ENCODE results near the gene TMEM100.

The TMEM100 gene

DNA sequence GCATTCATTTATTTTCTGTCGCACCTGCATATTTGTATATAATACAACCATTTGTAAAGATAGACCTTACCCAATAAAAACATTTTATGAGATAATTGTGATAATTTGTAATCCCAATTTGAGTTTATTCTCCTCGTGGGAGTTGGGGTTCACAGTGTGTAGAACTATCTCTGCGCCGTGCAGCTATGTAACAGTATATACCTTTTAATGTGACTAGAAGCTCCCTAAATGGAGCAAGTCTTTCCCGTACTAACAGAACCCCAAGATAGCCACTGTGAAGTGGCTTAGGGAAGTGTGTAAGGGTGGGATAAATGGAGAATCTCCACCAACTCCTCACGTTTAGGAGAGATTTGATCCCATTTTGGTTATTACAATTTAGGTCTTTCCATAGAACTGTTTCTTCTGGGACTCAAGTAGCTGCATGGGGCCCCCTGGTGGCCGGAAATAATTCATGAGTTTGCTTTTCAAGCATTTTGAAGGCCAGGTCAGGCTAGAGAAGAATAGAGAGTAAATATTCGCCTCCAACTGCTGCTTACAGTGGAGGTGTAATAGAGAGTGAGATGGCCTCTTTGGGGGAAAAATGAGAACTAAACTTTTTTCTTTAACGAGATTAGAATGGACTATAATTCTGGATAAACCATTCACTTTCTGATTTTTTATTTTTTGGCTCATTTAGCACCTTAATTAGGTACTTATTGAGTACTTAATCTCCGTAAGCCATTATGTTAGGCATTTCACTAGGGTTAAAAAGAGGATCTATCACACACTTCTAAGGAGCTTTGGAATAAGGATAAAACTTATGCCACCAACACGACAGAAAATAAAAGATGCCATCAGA, 4.5 kb downstream of the TMEM100 start:
- peak in 1 of 2 donors; percentile 42 for DNase-seq (ENCODE audit: low read depth in 2 of 2)

DNA sequence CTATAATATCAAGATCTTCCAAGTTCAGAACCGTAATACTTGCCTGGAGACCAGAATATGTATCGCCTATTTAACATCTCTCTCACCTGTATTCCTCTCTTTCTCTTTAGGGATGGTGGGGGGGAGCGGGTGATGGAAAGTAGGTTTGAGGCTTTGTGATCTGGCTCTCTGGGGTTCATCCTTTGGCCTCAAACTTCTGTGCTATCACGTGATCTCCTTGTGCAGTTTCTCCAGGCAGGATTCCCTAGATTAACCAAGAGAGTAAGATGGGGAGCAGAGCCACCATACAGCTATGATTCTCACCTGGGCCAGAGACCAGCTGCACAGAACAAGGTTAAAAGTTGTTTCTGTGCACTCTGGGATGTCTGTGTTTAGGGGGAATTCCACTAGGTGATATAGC, 5.2 kb downstream of the TMEM100 start:
- no peak for DNase-seq (ENCODE audit: low read depth in 2 of 2)

DNA sequence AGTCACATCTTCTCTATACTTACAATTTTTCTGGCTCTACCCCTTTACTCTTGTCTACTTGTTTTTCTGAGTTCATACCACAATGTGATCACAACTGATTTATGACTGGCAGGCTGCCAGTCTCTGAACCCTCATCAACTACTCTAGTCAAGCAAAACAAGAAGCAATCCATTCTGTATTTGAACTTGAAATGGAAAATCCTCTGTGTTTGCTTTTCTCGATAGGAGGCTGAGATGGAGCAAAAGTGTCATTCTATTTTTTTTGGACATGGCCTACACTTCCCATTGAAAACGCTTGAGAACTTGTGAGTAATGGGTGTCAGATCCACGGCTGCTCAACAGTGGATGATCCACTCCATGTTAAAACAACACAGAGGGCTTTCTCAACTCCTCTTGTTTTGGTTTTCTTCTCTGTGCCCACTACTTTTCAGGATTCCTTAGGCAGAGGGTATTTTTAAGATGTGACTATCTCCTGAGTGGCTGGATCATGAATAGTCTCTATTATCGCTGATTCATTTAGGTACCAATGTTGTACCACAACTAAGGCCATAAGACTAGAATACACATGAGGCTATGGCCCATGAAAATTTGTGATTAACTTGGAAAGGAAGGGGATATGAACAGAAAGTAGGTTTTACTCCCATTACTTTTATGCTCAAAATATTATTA, 11.7 kb downstream of the TMEM100 start:
- DNase-seq (ENCODE audit: low read depth in 2 of 2): no peak

DNA sequence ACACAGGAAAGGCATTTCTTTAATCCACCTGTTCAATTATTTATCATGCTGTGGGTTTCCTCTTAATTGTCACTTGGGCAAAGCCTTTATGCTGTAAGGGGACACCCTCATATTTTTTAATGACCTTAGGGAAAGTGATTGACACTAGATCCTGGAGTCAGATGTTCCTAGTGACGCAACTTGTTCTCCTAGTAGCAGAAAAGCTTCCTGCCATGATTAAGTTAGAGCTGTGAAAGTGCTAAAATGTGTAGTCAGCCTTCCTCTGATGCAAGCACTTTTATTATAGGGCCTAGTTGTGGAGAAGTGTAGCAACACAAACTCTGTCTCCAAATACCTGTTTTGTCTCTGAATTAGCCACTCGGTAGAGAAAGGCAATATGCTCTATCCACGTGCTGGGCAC, 12.3 kb downstream of the TMEM100 start:
- no peak for DNase-seq (ENCODE audit: low read depth in 2 of 2)

DNA sequence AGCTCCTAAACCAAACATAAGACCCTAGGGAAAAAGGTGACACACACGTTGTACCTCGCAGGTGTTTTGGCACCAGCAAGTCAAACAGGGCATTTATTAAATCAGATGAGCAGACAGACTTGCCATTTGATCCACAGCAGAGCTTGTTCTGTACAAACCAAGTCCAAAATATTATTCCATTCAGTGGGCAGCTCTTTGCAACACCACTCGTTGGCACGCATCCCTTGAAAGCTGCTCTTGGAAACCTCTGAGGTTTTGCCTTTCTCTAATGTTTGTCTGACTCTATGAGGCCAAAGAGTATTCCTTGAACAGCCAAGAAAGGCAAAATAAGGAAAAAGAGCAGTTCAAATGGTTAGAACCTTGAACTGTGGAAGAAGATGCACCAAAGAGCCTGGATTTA, 12.7 kb downstream of the TMEM100 start:
- DNase-seq (ENCODE audit: low read depth in 2 of 2): no peak

DNA sequence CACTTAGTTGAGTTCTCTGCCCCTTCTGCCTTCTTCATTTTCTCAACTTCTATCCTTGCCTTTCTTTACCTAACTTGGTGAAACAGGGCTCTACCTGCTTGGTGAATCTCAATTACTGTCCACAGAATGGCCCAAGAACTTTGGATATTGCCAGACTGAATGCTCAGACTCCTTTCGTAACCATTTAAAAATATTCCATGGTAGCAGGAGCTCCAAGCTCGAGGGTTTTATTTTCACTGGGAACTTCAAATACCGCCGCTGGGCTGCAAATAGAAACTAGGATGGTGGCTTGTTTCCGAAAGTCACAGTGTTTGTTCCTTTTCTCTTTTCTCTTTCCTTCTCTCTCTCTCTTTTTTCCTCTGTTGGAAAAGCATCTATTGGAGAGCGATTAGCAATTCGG, 13.2 kb downstream of the TMEM100 start:
- DNase-seq (ENCODE audit: low read depth in 2 of 2): no peak

DNA sequence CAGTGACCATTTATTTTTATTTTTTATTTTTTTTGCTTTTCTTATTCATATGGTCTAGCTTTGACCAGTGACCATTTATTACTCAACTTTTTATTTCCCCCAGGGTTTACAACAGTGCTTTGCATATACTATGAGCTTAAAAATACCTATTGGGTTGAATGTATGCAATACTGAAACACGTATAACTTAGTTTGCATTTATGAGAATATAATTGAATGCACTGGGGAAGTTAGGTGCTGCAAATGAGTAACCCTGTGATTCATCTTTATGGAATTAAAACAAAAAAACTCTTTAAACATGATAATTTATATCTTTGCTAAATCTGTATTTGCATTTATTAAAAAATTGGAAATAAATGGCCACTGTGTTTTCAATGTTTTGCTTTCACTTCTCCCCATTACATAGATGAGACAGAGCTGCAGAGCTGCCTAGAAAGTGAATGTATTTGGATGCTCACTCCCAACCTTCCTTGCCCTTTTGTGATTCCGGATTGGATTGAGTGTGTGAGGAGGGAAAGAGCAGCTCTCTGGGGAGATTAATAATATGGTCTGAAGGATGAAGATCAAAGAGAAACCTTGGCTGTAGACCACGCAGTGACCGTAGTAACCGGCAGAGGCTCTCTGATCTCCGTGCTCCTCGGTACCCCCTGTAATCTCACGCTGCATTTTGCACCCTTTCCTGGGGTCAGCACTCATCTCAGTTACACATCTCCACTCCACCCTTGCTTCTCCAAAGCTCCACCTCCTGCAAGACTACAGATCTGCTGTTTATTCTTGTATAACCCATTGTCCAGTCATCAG, 14.3 kb downstream of the TMEM100 start:
- DNase-seq (ENCODE audit: low read depth in 2 of 2): no peak

DNA sequence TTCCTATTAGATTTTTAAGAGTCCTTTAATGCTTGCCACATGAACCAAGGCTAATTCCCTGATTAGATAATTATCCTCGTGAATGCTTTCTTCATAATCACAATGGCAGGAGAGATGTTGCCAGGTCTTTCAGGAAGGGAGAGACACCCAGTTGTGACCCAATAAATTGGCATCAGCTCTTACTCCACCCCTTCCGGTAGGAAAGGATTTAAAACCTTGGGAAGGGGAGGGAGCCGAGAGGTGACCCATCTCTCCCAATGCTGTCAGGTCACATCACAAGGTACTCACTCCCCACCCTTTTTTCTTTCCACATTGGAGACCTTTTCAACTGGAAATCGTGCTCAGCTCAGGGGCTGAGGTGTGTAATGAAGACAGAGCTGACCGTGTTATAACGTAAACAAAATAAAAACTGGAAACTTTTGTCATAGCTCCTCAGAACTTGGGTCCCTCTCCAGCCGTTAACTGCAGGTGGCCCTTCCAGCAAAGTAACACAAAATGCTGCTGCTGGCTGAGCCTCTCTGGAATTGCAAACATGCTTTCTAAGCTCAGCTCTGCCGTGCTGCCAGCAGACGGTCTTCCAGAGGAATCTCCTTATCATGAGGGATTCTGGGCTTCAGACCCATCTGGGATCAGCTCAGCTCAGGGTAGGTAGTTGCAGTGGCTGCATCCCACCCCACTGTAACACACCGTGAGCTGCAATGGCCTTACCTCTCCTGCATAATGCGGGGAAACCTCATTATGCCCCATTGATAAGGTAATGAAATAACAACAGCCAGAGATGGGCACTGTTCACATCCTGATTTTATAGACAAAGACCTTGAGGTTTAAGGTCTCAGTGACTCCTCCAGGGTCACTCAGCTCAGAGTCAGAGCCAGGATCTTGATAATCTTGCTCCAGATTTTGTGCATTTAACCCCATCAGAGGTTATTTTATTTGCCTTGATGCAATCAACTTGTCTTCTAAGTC, 15.6 kb downstream of the TMEM100 start:
- DNase-seq (ENCODE audit: low read depth in 2 of 2): no peak

DNA sequence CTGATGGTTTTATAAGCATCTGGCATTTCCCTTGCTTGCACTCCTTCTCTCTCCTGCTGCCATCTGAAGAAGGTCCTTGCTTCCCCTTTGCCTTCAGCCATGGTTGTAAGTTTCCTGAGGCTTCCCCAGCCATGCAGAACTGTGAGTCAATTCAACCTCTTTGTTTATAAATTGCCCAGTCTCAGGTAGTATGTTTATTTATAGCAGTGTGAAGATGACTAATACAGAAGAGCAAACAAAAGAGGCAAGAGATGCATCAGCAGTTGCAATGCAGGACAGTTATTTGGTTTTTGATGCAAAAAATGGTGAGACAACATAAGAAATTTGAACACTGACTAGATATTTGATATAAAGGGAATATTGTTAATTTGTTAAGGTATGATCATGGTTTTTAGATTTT, 16.8 kb downstream of the TMEM100 start:
- no peak for DNase-seq (ENCODE audit: low read depth in 2 of 2)

DNA sequence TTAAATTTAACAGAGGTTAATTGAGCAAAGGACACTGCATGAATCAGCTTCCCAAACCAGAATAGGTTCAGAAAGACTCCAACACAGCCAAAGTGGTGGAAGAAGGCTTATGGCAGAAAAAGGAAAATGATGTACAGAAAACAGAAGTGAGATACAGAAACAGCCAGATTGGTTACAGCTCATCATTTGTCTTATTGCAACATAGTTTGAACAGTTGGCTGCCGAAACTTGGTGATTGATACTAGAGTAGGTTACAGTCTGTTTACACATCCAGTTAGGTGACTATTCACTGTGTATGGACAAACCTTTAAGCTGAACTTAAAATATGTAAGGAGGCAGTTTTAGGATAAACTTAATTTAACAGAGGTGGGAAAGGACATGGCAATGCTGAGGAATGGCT, 18.3 kb downstream of the TMEM100 start:
- no peak for DNase-seq (ENCODE audit: low read depth in 2 of 2)

DNA sequence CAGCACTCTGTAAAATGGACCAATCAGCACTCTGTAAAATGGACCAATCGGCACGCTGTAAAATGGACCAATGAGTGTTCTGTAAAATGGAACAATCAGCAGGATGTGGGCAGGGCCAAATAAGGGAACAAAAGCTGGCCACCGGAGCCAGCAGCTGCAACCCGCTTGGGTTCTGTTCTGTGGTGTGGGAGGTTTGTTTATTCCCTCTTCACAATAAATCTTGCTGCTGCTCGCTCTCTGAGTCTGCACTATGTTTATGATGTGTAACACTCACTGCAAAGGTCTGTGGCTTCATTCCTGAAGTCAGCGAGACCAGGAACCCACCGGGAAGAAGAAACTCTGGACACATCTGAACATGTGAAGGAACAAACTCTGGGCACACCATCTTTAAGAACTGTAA, 20.5 kb downstream of the TMEM100 start:
- DNase-seq (ENCODE audit: low read depth in 2 of 2): no peak

DNA sequence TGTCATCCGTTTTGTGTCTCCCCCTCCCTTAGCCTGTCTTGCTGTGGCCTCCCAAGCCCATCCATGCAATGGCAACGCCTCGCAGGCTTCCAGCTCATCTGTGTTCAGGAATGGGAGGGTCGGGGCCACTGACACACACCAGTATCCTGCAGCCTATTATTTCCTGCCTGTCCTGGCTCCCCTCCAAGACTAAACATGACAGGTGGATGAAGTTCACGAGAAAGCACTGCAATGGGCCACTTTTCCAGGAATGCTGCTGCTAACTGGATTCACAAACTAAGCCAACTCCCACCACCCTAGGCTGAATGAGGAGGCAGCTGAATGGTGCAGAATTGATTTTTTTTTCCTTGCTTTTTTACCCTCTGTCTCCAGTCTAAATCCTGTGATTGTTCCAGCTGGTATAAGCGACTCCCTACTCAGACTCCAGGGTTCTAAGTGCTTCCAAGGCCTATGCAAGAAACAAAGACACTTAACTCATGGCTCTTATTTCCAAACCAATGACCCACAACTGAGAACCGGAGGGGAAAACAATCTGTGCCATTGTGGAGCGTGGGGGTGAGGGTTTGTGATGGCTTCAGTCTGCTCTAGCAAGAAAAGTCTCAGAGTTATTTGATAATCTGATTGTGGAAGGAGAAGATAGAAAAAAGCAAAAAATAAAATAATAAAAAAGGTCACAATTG, 23.3 kb downstream of the TMEM100 start:
- DNase-seq (ENCODE audit: low read depth in 2 of 2): no peak

DNA sequence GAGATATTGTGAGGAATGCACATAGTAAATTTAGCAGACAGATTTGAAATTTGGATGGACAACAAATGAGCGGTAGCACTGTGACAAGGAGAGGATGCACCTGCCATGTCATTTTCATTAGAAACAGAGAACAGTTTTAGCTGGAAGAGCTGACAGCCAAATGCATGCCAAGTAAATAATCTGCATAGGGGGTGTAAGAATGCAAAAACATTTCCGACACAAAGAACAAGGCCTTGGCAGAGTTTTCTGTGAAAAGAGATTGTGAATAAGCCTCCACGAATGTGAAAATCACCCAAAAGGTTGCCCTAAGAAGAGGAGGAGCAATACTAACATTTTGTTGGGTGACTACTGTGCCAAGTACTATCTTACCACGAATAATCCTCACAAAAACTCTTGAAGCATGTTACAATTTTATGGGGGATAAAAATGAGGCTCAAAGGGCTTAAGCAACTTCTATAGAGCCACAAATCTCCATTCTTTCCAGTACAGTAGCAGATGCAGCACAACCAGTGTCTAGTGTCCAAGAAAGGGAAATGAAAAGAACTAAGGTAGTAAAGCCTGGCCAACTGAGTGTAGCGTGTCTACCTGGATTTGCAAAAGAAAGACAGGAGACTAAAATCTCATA, 28.3 kb downstream of the TMEM100 start:
- no peak for DNase-seq (ENCODE audit: low read depth in 2 of 2)

DNA sequence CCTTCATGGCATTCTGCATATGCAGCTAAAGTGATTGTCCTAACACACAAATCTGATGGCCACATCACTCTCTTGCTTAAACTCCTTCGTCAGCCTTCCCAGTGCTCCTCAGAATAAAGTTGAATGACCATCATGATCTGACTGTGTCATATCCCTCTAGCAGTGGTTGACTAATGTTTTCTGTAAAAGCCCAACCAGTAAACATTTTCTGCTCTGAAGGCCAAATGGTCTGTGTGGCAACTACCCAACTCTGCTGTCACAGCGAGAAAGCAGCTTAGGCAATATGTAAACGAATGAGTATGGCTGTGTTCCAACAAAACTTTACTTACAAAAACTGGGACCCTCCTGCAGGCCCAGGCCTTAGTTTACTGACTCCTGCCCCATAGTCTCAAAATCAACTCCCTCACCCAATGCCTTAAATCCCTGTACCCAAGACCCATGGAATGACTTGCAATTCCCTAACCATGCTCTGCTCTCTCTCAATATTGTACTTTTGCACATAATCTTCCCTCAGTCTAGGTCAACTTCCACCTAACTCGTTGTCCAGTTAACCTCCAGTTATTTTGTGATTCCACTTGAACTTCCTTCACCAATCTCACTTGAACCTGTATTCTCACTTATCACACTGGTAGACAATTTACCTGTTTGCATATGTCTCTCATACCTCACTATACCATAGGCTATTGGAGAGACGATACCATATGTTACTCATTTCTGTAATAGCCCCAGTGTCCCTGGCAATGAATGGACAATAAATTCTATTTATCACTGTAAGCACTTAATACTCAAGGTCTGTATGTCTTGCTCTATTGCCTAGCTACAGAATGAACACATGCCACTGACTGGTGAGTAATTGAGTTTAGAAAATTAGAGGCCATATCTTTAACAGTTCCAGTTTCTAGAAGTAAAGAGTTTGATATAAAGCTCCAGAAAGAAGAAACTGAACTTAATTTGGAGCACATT, 29.1 kb downstream of the TMEM100 start:
- DNase-seq (ENCODE audit: low read depth in 2 of 2): no peak

DNA sequence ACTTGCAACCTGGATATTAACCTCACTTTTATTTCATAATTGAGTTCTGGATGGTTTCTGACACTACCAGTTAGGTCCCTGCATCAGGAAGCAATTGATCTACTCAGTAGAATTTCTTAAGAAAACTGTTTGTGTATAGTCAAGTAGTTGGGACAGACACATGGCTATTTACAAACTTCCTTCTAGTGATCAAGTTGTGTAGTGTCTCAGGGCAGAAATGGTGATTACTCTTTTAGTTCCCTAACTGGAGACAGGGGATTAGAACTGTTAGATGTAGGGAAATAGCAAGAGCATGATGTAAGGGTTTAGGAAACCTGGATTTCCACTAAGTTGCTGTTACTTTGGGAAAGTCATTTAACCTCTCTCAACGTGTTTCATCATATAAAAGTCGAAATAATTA, 30.4 kb downstream of the TMEM100 start:
- no peak for DNase-seq (ENCODE audit: low read depth in 2 of 2)

DNA sequence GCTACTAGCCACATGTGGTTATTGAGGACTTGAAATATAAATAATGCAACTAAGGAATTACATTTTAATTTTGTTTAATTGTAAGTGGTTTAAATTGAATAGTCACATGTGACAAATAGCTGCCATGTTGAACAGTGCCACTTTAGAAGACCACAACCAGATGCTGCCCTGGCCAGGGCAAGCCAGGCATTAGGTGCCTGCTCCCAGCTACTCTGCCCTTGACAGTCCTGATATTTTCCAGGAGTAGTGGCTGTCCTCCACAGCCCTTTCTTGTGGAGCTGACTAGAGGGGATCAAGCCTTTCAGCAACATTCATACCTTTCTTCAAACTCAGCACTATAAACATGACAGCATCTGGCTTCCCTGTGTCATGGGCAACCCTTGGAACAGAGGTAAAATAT, 31.0 kb downstream of the TMEM100 start:
- DNase-seq (ENCODE audit: low read depth in 2 of 2): no peak

DNA sequence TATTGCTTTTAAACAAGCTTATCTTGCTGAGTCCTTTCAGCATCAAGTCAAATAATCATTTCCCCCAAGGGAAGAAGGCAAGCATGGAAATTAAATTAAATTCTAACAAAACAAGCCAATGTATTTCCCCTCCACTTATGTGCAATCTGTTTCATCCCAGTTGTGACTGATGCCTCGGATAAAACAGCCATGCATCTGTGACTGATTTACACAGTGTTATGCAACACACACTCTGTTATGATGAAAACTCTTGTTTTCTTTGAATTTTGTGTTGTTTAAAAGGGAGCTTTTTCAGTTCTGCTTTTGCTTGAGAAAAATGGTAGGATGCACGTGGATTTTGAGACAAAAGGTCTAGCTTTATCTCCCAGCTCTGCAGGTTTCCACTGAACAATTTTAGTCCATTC, 32.6 kb downstream of the TMEM100 start:
- no peak for DNase-seq (ENCODE audit: low read depth in 2 of 2)

DNA sequence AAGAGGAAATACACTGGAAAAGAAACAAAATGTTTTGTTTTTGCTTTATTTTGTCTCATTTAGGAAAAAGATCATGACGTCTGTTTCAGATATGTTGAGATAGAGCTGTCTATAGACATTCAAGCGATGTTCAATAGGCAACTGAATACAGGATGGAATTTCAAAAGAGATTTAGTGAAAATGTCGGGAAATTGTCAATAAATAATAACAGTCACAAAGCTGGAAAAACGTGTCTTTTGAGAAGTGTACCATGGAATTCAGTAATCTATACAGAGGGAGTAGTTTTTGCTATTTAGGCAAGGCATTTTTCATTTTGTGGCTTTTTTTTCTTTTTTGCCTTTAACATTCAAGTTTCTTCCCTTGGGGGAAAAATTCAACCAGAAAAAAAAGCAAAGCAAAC, 33.0 kb downstream of the TMEM100 start:
- no peak for DNase-seq (ENCODE audit: low read depth in 2 of 2)

DNA sequence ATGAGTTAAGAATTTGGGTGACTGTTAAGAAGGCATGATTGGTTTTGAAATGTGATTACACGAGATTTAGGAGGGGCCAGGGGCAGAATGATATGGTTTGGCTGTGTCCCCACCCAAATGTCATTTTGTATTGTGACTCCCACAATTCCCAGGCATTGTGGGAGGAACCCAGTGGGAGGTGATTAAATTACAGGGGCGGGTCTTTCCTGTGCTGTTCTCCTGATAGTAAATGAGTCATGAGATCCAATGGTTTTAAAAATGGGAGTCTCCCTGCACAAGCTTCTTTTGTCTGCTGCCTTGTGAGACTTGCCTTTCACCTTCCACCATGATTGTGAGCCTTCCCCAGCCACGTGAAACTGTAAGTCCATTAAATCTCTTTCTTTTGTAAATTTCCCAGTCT, 34.6 kb downstream of the TMEM100 start:
- DNase-seq (ENCODE audit: low read depth in 2 of 2): no peak

Data from stimulated activated CD8-positive, alpha-beta memory T cell treated with anti-CD3 and anti-CD28 coated beads, Interleukin-15, amount 100 ng/mL, for 4 hours (primary cell).